ENCODE measurements around the gene SDHC.

SDHC gene

DNA sequence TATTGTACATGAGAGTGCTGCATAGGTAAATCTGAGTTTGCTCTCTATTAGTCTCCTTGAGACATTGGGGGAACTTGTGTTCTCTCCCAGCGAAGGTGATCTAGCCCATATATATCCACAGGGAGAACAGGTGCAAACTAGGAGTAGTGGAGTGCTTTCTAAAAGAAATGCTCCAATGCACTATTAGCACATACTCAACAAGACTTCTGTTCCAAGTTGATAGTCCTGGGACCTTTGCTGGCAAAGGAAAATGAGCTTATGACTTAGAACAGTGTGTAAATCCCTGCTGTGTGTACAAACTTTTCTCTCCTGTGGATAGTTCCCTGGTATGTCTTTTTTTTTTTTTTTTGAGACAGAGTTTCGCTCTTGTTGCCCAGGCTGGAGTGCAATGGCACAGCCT lies 28.0 kb downstream of the SDHC start:
- H4K20me1 ChIP-seq, result no peaks in the 10 kb centered on the region
- no peaks in the 10 kb centered on the region for H3K9me3 ChIP-seq
- no peaks in the 10 kb centered on the region for H3K4me1 ChIP-seq
- no peak overlapping the region for H3K27ac ChIP-seq
- no peak overlapping the region for H3K9ac ChIP-seq
- H3K27me3 ChIP-seq, result no peaks in the 10 kb centered on the region
- no peak for TF ChIP-seq Cebpa-rat (IDR thresholded peaks at IDR 0.05)
- H3K4me2 ChIP-seq, result no peak overlapping the region
- peaks cover 77% of the 10 kb centered on the region for H3K36me3 ChIP-seq
- H3K4me3 ChIP-seq, result no peak overlapping the region

DNA sequence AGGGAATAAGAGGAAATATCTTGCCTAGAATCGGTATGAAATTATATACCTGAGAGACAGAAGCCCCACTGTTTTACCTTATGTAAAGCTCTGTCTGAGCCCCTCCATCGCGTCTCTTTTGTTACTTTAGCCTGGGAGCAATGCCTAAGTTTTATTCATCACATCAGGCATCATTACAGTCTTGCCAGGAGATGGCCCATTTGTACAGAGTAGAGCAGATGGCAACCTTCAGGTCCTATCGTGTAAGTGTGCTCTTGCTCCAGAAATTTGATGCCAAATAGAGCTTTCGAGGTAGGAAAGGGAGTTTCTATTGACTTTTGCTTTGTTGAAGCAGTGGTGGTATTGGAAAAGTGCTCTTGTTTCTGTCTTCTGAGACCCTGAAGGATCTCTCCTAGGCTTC lies 28.6 kb downstream of the SDHC start:
- Histone ChIP-seq H3K4me1 (no peaks in the 10 kb centered on the region), H3K4me2 (no peak overlapping the region), H3K27ac (no peak overlapping the region), H4K20me1 (no peaks in the 10 kb centered on the region), H3K9ac (no peak overlapping the region), H3K36me3 (peaks cover 77% of the 10 kb centered on the region), H3K9me3 (no peaks in the 10 kb centered on the region), H3K4me3 (no peak overlapping the region), H3K27me3 (no peaks in the 10 kb centered on the region)
- no peak for TF ChIP-seq Cebpa-rat (IDR thresholded peaks at IDR 0.05)

DNA sequence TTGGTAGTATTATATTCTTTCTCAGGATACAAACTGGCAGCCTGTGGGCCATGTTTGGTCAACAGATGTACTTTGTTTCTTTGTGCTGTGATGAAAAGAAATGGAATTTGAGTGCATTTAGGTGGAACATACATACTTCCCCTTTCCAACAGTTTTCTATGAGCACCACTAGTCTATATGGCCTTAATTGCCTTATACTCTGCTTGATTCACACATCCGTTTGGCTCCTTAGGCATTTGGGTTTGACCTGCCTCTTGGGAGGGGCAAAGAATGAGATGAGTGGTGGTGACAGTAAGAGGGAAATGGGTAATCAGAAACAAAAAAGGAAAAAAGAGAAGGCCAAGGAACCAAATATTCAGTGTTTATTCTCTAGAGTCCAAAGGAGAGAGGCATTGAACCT lies 36.5 kb downstream of the SDHC start:
- TF ChIP-seq Cebpa-rat (IDR thresholded peaks at IDR 0.05), result no peak
- no peak overlapping the region for H3K9ac ChIP-seq
- H3K4me3 ChIP-seq, result no peak overlapping the region

DNA sequence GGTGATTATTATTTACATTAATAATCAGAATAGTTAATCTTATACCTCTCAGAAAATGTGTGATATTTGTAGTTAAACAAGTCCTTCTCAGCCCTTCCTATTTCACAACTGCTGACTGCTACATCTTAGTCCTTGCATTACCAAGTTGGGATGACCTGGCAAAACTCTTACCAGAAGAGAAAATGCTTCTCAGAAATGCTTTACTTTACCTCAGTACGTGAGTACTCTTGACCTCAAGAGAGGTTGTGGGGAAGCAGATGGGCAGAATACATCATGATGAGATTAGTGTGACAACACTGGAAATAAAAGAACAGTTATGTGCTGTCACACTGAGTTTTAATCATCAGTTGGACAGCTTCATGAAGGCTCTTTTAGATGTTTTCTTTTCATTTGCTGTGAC lies 37.3 kb downstream of the SDHC start:
- H3K4me3 ChIP-seq, result no peak overlapping the region
- H3K36me3 ChIP-seq, result peaks cover 25% of the 10 kb centered on the region
- H3K27ac ChIP-seq, result peak overlapping the region; percentile 83
- H3K4me1 ChIP-seq, result peaks cover 53% of the 10 kb centered on the region
- no peak for TF ChIP-seq Cebpa-rat (IDR thresholded peaks at IDR 0.05)
- H3K9me3 ChIP-seq, result no peaks in the 10 kb centered on the region
- H3K4me2 ChIP-seq, result peak overlapping the region; percentile 79
- no peaks in the 10 kb centered on the region for H4K20me1 ChIP-seq
- no peaks in the 10 kb centered on the region for H3K27me3 ChIP-seq
- H3K9ac ChIP-seq, result no peak overlapping the region

More for the DNA sequence above, 36.5 kb downstream of the SDHC start:
- peak overlapping the region; percentile 83 for H3K27ac ChIP-seq
- no peaks in the 10 kb centered on the region for H3K9me3 ChIP-seq
- peaks cover 29% of the 10 kb centered on the region for H3K36me3 ChIP-seq
- H4K20me1 ChIP-seq, result no peaks in the 10 kb centered on the region
- H3K4me2 ChIP-seq, result peak overlapping the region; percentile 79
- H3K27me3 ChIP-seq, result no peaks in the 10 kb centered on the region
- H3K4me1 ChIP-seq, result peaks cover 46% of the 10 kb centered on the region

DNA sequence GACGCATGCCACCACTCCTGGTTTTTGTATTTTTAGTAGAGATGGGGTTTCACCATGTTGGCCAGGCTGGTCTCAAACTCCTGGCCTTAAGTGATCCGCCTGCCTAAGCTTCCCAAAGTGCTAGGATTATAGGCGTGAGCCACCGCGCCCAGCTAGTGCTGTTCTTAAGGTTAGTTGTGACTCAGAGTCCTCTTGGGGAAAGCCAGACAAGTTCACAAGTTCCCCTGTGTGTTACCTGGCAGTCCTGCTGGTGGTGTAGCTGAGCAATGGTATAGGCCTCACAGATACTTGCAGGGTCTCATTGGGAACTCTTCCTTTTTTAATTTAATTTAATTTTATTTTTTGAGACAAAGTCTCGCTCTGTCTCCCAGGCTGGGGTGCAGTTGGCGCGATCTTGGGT lies 42.9 kb downstream of the SDHC start:
- no peaks in the 10 kb centered on the region for H4K20me1 ChIP-seq
- TF ChIP-seq Cebpa-rat (IDR thresholded peaks at IDR 0.05), result no peak
- H3K27me3 ChIP-seq, result no peaks in the 10 kb centered on the region
- no peak overlapping the region for H3K9ac ChIP-seq
- H3K9me3 ChIP-seq, result no peaks in the 10 kb centered on the region
- peak overlapping the region; percentile 11; the same call in 1 of the 2 replicates for H3K4me2 ChIP-seq
- no peak overlapping the region for H3K4me3 ChIP-seq
- H3K4me1 ChIP-seq, result peaks cover 31% of the 10 kb centered on the region
- no peak overlapping the region for H3K27ac ChIP-seq
- peaks cover 39% of the 10 kb centered on the region for H3K36me3 ChIP-seq

DNA sequence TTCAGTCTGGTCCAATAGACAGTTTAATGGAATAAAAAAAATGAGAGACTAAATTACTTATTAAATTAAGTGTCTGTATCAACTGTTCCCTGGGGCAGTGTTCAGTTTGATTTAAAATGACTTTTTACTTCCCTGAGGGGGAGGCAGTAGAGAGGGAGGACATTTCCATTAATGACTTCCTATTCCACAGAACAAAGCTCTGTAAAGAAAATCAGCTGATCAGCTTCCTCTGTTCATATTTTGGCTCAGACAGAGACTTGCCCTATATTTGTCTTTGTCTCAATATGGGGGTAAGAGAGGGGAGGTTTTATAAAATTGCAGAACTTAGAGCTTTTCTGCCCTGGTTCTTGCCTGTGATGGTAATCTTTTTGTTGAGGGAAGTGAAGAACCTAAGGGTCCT lies 45.1 kb downstream of the SDHC start:
- H4K20me1 ChIP-seq, result no peaks in the 10 kb centered on the region
- H3K9me3 ChIP-seq, result no peaks in the 10 kb centered on the region
- TF ChIP-seq Cebpa-rat (IDR thresholded peaks at IDR 0.05), result no peak
- no peak overlapping the region for H3K4me2 ChIP-seq
- no peaks in the 10 kb centered on the region for H3K27me3 ChIP-seq
- no peak overlapping the region for H3K4me3 ChIP-seq
- peaks cover 48% of the 10 kb centered on the region for H3K36me3 ChIP-seq
- H3K27ac ChIP-seq, result no peak overlapping the region
- no peak overlapping the region for H3K9ac ChIP-seq
- H3K4me1 ChIP-seq, result peaks cover 28% of the 10 kb centered on the region

DNA sequence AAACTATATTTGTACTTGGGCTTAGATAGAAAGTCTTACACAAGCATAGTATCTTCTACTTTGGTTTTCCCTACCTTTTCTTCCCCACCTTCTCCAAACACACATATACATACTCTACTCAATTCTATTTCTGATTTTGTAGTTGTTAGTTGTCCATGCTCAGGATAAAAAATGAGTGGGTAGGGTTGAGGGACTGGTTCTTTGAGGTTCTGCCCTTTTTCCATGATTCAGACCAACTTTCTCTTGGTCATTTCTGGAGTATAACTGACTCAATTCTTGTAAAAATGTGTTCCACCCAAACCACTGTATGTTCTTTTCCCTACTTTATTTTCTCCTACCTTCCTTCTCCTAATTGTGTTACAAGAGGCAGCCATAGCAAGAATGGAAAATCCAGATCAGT lies 50.2 kb downstream of the SDHC start:
- Histone ChIP-seq H3K4me3 (no peak overlapping the region), H3K27me3 (no peaks in the 10 kb centered on the region), H3K9me3 (no peaks in the 10 kb centered on the region), H3K36me3 (peaks cover 44% of the 10 kb centered on the region), H3K4me1 (peaks cover 10% of the 10 kb centered on the region), H3K4me2 (no peak overlapping the region), H3K27ac (no peak overlapping the region), H4K20me1 (no peaks in the 10 kb centered on the region), H3K9ac (no peak overlapping the region)
- TF ChIP-seq Cebpa-rat (IDR thresholded peaks at IDR 0.05), result no peak

DNA sequence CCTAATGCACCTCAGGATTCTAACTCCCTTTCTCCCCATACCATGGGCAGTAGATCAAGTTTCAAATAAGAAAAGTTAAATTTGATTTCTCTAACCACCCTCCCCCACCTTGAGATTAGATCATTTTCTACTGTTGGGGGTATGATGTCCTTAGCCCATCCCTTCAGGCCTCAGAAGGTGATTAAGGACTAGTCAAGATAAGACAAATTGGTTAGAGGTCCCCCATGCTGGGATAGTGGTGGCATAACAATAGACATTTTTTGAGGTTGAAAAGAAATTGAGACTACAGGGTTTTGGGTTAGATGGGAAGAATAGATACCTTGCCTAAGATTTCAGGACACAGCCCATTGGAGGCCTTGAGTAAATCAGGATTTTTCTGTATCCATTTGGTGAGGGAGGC lies 51.0 kb downstream of the SDHC start:
- Histone ChIP-seq H3K9ac (no peak overlapping the region), H3K9me3 (no peaks in the 10 kb centered on the region), H3K27me3 (no peaks in the 10 kb centered on the region), H4K20me1 (no peaks in the 10 kb centered on the region), H3K4me1 (peaks cover 8% of the 10 kb centered on the region), H3K36me3 (peaks cover 39% of the 10 kb centered on the region), H3K4me3 (no peak overlapping the region), H3K27ac (no peak overlapping the region), H3K4me2 (no peak overlapping the region)
- TF ChIP-seq Cebpa-rat (IDR thresholded peaks at IDR 0.05), result no peak

DNA sequence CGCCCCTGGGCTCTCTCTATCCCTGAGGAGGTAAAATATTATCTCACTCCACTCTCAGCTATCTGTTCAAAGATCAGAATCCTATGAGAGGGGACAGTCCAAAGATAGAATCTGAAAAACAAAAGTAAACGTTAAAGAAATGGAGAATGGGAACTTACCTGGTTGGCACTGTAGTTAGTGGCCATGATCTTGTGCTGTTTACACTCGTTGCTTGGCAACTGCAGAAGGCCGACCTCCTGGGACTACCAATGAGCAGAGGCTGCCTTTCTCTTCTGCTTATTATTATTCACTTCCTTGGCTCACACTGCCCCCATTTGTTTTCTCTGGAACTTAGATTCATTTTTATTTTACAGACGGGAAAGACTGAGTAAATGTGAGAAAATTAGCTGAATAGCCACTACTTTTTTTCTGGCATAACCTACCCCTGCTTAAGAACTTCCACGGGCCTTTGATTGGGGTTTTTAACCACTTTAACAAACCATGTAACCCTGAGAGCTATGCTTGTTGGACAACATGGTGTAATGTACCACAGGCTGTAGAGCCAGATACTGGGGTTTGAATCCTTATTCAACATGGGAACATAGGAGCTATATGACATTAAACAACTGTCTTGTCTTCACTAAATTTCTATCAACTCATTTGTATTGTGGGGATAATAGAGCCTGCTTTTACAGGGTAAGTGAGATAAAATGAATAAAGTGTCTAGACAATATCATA lies 53.7 kb downstream of the SDHC start, which contains the start of gene CFAP126:
Gene CFAP126, minus strand, starts transcription at position 193 of the 717 bp plus-strand sequence. Its CDS starts 8 bp downstream, at position 185.
- Histone ChIP-seq H3K4me3 (no peak within 1 kb of the TSS), H3K4me1 (peaks cover 8% of the 10 kb centered on the region), H3K27me3 (no peaks in the 10 kb centered on the region), H3K4me2 (peak within 1 kb of the TSS; percentile 18; the same call in 1 of the 2 replicates), H3K27ac (no peak within 1 kb of the TSS), H3K9ac (no peak within 1 kb of the TSS), H4K20me1 (no peaks in the 10 kb centered on the region), H3K36me3 (peaks cover 39% of the 10 kb centered on the region), H3K9me3 (no peaks in the 10 kb centered on the region)
- no peak for TF ChIP-seq Cebpa-rat (IDR thresholded peaks at IDR 0.05)

DNA sequence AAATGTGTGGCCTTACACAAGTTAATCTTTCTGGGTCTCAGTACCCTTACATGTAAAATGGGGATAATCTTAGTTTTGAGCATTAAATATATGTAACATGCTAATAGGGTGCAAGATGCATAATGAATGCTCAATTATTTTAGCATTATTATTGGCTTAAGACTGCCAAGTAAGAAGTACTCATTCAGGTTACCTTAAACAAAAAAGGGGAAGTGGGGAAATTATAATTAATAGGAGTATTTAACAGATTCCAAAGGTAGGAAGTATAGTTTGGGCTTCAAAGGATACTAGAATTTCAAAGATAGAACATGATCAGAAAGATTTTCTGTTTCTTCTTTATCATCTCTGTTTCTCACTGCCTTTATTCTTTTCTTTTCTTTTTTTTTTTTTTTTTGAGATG lies 59.3 kb downstream of the SDHC start:
- no peak for TF ChIP-seq Cebpa-rat (IDR thresholded peaks at IDR 0.05)
- H3K4me1 ChIP-seq, result peaks cover 6% of the 10 kb centered on the region; the same call in 1 of the 2 replicates
- no peaks in the 10 kb centered on the region for H3K27me3 ChIP-seq
- H3K9me3 ChIP-seq, result no peaks in the 10 kb centered on the region
- H3K27ac ChIP-seq, result no peak overlapping the region
- no peaks in the 10 kb centered on the region for H3K36me3 ChIP-seq
- no peak overlapping the region for H3K4me2 ChIP-seq
- no peaks in the 10 kb centered on the region for H4K20me1 ChIP-seq
- H3K4me3 ChIP-seq, result no peak overlapping the region
- no peak overlapping the region for H3K9ac ChIP-seq

Data from BLaER1 (cell line).